ENCODE results near the gene IRF2BP1. TPM values are rescaled to one million over a fixed set of nuclear protein-coding genes. Genes with fewer than 3 reads are reported as not detected.
A peak's percentile ranks its signal among the peaks of the same experiment; 100 is the strongest.

Gene IRF2BP1
- total RNA-seq, 3 donors from 2014 or later (not counting 1 experiment from before 2014, with no cell fraction given) = 16.1 to 20.3 (median 19.6) TPM

DNA sequence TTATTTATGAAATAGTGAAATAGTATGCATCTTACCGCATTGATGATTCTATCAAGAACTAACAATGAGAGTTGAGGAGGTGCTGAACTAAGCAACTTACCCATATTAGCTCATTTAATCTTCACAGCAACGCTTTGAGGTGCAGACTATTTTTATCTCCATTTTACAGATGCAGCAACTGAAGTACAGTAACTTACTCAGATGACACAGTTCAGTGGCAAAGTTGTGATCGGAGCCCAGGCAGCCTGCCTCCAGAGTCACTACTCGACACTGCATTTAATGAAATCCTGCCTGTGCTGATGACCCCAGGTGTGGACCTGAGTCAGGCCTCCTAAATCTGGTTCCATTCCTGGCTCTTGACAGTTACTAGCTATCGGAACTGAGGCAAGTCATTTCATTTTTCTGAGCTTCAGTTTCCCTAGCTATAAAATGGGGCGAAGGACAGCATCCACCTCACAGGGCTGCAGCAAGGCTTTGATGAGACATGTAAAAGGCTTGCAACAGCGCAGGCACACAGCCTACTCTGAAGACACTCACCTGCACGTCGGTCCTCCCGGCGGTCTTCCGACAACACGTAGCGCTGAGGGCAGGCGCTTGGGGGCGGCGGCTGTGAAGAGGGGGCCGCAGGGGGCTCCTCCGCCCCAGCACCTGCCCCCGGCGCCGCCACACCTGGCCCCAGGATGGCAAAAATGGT, 14.9 kb upstream of the IRF2BP1 start:
- no peaks in the 10 kb centered on the region for H3K9me3 ChIP-seq (ENCODE audit: control insufficient read depth, insufficient read depth, low read length)
- peaks cover 0 to 30% of the 10 kb centered on the region in 2 donors for H3K4me1 Mint-ChIP-seq
- H3K36me3 ChIP-seq (ENCODE audit: control insufficient read depth, insufficient read depth, low read length) = peaks cover 10% of the 10 kb centered on the region
- ATAC-seq (no peak), DNase-seq (no peak)
- peaks cover 29% of the 10 kb centered on the region for H3K4me1 ChIP-seq (ENCODE audit: control insufficient read depth, insufficient read depth, low read length)
- no peaks in the 10 kb centered on the region for H3K9me3 Mint-ChIP-seq
- no peak overlapping the region for H3K27ac ChIP-seq (ENCODE audit: low read length)
- H3K27me3 ChIP-seq (ENCODE audit: control insufficient read depth, insufficient read depth, low read length) = no peaks in the 10 kb centered on the region
- H3K4me3 Mint-ChIP-seq = peak overlapping the region; percentile 58
- peaks cover 0 to 3% of the 10 kb centered on the region in 2 donors for H3K27me3 Mint-ChIP-seq (ENCODE audit: low read depth in 2 of 2)
- TF ChIP-seq, protein P1, sequence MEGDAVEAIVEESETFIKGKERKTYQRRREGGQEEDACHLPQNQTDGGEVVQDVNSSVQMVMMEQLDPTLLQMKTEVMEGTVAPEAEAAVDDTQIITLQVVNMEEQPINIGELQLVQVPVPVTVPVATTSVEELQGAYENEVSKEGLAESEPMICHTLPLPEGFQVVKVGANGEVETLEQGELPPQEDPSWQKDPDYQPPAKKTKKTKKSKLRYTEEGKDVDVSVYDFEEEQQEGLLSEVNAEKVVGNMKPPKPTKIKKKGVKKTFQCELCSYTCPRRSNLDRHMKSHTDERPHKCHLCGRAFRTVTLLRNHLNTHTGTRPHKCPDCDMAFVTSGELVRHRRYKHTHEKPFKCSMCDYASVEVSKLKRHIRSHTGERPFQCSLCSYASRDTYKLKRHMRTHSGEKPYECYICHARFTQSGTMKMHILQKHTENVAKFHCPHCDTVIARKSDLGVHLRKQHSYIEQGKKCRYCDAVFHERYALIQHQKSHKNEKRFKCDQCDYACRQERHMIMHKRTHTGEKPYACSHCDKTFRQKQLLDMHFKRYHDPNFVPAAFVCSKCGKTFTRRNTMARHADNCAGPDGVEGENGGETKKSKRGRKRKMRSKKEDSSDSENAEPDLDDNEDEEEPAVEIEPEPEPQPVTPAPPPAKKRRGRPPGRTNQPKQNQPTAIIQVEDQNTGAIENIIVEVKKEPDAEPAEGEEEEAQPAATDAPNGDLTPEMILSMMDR (IDR thresholded peaks at IDR 0.05) = no peak
- WGBS (ENCODE audit: insufficient coverage) = 88% methylated on average over 21 of the region's 22 CpGs
- H3K27ac Mint-ChIP-seq = peak overlapping the region in 1 of 2 donors; percentile 92
- intact Hi-C loops (cut with micrococcal nuclease) = no loop called here
- H3K36me3 Mint-ChIP-seq = no peaks in the 10 kb centered on the region
- no peak overlapping the region for H3K4me3 ChIP-seq (ENCODE audit: low read length)

DNA sequence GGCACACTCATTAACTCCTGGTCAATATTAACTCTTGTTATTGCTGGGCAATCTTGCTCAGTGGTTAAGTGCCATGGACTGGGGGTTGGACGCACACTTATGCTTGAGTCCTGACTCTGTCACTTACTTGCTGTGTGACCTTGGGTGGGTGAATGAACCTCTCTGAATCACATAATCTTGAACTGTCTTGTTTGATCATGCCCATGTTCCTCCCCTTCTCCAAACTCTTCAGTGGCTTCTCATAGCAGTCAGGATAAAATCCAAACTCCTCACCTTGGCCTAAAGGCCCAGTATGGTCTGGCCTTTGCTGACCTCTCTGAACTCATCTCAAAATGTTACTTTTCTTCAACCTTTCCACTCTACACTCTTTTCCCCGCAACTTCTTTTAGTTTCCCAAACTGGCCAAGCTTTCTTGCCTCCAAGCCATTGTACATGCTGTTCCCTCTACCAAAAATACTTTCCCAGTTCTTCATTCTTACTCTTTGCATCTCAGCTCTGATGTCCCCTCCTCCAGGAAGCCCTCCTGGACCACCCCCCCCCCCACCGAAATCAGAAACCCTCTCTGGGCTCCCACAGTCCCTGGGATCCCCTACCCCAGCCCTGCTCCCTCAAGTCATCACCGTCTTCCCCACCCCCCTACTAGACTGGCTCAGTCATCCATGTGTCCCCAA, 14.1 kb upstream of the IRF2BP1 start:
- peaks cover 4 to 30% of the 10 kb centered on the region in 2 donors for H3K4me1 Mint-ChIP-seq
- WGBS (ENCODE audit: insufficient coverage) = 96% methylated on average over 4 of the region's 4 CpGs
- H3K36me3 ChIP-seq (ENCODE audit: control insufficient read depth, insufficient read depth, low read length) = peaks cover 12% of the 10 kb centered on the region
- TF ChIP-seq, protein P1 (IDR thresholded peaks at IDR 0.05) = no peak
- H3K36me3 Mint-ChIP-seq = no peaks in the 10 kb centered on the region
- H3K27ac Mint-ChIP-seq = peak overlapping the region in 1 of 2 donors; percentile 69
- peaks cover 29% of the 10 kb centered on the region for H3K4me1 ChIP-seq (ENCODE audit: control insufficient read depth, insufficient read depth, low read length)
- no peak overlapping the region for H3K27ac ChIP-seq (ENCODE audit: low read length)
- peak overlapping the region; percentile 58 for H3K4me3 Mint-ChIP-seq
- peaks cover 0 to 3% of the 10 kb centered on the region in 2 donors for H3K27me3 Mint-ChIP-seq (ENCODE audit: low read depth in 2 of 2)
- no peak for DNase-seq
- no peak for ATAC-seq
- intact Hi-C loops (cut with micrococcal nuclease) = no loop called here
- no peak overlapping the region for H3K4me3 ChIP-seq (ENCODE audit: low read length)
- H3K27me3 ChIP-seq (ENCODE audit: control insufficient read depth, insufficient read depth, low read length) = no peaks in the 10 kb centered on the region
- H3K9me3 ChIP-seq (ENCODE audit: control insufficient read depth, insufficient read depth, low read length) = no peaks in the 10 kb centered on the region
- H3K9me3 Mint-ChIP-seq = no peaks in the 10 kb centered on the region

DNA sequence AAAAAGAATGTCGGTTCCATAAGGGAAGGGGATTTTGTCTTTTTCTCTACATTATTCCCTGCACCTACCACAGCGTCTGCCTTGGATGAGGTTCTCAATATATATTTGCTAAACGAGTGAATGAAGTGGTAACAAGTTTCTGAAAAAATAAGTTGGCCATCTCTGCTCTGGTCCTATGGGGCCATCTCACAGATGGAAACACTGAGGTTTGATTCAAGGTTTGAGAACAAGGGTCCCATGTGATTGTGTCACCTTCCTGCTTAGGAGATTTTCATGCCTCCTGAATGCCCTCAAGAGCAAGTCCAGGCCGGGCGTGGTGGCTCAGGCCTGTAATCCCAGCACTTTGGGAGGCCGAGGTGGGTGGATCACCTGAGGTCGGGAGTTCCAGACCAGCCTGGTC, 13.3 kb upstream of the IRF2BP1 start:
- Histone ChIP-seq H3K4me1 (ENCODE audit: control insufficient read depth, insufficient read depth, low read length) (peaks cover 29% of the 10 kb centered on the region), H3K27ac (ENCODE audit: low read length) (no peak overlapping the region), H3K4me3 (ENCODE audit: low read length) (no peak overlapping the region), H3K27me3 (ENCODE audit: control insufficient read depth, insufficient read depth, low read length) (no peaks in the 10 kb centered on the region), H3K9me3 (ENCODE audit: control insufficient read depth, insufficient read depth, low read length) (no peaks in the 10 kb centered on the region), H3K36me3 (ENCODE audit: control insufficient read depth, insufficient read depth, low read length) (peaks cover 14% of the 10 kb centered on the region)
- H3K9me3 Mint-ChIP-seq = no peaks in the 10 kb centered on the region
- WGBS (ENCODE audit: insufficient coverage) = 97% methylated on average over 5 of the region's 7 CpGs
- H3K27me3 Mint-ChIP-seq (ENCODE audit: low read depth in 2 of 2) = peaks cover 0 to 3% of the 10 kb centered on the region in 2 donors
- ATAC-seq (no peak), DNase-seq (no peak)
- H3K27ac Mint-ChIP-seq = no peak overlapping the region
- peaks cover 4 to 30% of the 10 kb centered on the region in 2 donors for H3K4me1 Mint-ChIP-seq
- intact Hi-C loops (cut with micrococcal nuclease) = no loop called here
- H3K36me3 Mint-ChIP-seq = no peaks in the 10 kb centered on the region
- TF ChIP-seq, protein P1 (IDR thresholded peaks at IDR 0.05) = no peak
- no peak overlapping the region for H3K4me3 Mint-ChIP-seq

All from natural killer cell (primary cell).